Hepatic stellate cell (primary cell): Measurements from ENCODE around the gene IFRD2.
"Not testable (repeated sequence)": the region's sequence is repeated elsewhere in the genome, so short reads cannot be mapped to it uniquely, and the experiment has no call there.

ENCODE experiments used
- DNase-seq: peaks from one replicate; pipeline ENCODE4 v3.0.0; 2011; ENCODE audit warnings: low spot score

The IFRD2 gene

GRCh38 chr3:50251220-50251619, 41.0 kb downstream of the IFRD2 start:
- DNase-seq = peak; percentile 73

- no peak for DNase-seq
Observed at GRCh38 chr3:50250514-50250913, 41.7 kb downstream of the IFRD2 start.

- DNase-seq = no peak
Observed at GRCh38 chr3:50249457-50249856, 42.8 kb downstream of the IFRD2 start.

GRCh38 chr3:50248387-50248786, 43.8 kb downstream of the IFRD2 start:
- no peak for DNase-seq

GRCh38 chr3:50246517-50246954, 45.7 kb downstream of the IFRD2 start:
- peak; percentile 72 for DNase-seq

DNA sequence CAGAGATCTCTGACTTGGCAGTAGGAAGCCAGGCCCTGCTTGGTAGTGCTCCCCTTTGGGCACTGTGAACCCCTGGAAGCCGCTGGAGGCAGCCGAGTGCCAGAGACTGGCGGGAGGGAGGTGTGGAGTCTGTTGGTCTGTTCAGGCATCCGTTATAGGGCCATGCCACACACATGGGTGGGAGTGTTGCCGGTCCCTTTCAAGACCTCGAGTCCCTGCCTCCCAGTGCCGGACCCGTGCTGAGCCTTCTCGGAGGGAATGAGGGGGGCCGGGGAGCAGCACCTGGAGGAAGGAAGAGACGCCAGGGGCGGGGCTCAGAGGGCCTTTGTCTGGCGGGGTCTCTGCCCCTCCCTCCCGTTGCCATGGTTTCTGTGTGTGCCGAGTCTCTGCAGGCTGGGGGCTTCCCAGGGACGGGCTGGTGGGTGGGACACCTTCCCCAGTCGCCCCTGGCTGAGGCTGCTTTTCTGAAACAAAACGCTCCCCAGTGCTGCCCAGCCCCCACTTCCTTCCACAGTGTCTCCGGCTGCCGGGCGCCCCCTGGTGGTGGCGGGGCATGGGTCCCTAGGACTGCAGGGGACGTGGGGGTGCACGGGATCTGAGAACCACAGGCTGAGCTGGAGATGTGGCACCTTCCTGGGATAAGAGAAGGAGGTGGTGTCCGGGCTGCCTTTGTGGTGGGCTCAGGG, 46.3 kb downstream of the IFRD2 start:
- peak; percentile 88 for DNase-seq

DNA sequence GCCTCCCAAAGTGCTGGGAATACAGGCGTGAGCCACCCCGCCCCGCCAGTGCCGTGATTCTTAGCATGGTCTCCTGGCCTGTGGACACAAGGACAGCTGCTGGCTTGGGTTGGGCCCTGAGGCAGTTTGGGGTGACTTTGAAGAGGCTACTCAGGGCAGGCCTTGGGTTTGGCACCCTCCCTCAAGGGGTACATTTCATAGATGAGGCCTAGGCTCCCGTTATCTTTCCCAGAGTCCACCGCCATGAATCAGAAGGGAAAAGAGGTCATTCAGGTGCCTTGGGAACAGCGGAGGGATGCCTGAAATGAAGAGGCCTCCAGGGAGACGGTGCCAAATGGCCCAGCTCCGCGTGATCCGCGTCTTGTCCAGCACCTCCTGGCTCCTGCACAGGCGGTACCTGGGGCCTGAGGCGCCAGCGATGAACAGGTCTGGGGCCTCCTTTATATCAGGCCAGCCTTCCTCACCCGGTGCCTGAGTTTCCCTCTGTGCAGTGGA, 46.9 kb downstream of the IFRD2 start:
- no peak for DNase-seq

GRCh38 chr3:50244813-50245212, 47.4 kb downstream of the IFRD2 start:
- not testable (repeated sequence) for DNase-seq

DNA sequence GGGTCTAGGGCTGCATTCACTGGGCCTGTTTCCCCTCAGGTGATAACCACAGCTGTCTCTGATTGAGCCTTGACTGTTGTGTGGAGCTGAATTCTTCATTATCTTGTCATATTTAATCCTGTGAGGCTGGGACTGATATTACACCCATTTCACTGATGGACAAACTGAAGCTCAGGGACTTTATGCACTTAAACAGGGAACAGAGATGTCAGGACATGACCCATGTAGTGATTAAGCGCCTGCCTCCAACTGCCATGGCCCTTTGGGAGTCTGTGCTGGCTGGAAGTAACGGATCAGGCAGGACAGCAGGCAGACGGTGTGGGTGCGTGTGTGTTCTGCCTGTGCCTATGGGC, 48.7 kb downstream of the IFRD2 start:
- no peak for DNase-seq

DNA sequence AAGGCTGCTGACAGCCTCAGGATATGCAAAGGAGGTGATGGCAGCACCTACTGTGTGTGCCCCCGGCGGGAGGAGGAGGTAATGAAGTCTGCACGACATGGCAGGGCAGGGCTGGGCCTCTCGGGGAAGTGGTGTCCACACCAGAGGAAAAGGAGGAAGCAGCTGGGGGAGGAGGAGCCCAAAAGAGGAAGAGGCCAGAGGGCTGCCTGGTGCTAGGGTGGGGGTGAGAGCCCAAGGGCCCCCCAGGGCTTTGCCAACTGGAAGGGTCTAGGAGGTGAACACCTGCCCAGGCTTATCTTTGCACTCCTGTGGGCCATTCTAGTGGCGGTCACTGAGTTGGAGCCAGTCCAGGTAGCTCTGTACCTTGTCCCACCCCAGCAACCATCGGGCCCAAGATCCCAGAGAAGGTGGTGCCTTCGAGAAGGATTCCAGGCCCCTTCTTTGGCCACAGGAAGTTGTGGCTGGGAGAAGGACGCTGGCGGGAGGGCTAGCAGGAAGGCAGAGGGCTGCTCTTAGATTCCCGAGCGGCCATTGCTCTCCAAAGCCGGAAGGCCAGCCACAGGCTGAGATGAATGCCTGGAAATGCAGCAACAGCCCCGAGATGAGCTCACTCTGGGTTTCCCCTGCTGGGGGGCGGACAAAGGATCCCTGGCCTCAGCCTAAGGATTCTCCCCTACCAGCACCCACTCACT, 49.2 kb downstream of the IFRD2 start:
- peak; percentile 75 for DNase-seq

GRCh38 chr3:50242381-50242770, 49.9 kb downstream of the IFRD2 start:
- no peak for DNase-seq

DNA sequence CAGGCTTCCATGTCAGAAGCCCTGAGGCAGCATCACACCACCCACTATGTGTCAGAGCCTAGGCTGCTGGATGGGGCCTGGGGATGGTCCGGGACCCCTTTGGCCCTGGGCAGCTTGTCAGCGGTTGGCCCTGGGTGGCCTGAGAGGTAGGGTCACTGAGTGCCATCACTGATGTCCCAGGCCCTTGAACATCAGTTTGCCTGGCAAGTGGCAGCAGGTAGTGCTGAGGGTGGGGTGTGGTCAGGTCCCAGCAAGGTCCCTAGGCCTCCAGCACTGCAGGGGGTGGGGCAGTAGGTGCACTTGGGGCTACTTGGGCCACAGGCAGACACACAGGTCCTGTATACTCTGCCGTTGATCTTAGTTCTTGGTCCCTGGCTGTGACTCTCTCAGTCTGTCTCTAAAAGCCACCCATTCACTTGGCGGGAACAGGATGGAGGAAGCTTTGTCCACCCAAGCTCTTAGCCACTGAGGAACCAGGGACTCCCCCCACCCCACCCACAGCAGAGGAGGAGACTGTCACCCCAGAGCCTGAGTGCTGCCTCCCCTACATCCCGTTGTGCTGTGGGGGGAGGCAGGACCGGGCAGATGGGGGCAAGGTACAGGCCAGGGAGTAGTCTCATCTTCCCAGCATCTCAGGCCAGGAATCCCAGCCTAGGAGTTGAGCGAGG, 50.4 kb downstream of the IFRD2 start:
- no peak for DNase-seq

DNA sequence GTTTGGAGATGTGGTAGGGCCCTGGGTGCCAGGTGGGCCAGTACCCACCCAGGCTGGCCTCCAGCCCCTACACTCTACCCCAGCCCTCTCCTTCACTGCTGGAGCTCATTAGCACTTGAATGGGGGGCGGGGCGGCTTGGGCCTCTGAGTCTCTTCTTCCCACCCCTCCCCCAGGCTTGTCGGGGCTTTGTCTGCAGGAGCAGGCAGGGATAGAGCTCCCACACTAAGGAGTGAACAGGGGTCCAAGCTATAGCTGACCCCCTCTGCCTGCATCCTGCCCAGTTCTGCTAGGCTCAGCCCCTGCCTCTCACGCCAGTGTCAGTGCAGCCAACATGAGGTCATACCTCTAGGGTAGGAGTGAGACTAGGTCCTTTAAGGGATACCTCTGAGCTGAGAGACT, 51.1 kb downstream of the IFRD2 start:
- DNase-seq = no peak

- no peak for DNase-seq
Observed at GRCh38 chr3:50239649-50240048, 52.6 kb downstream of the IFRD2 start.

GRCh38 chr3:50238549-50239026, 53.6 kb downstream of the IFRD2 start:
- DNase-seq = no peak

DNA sequence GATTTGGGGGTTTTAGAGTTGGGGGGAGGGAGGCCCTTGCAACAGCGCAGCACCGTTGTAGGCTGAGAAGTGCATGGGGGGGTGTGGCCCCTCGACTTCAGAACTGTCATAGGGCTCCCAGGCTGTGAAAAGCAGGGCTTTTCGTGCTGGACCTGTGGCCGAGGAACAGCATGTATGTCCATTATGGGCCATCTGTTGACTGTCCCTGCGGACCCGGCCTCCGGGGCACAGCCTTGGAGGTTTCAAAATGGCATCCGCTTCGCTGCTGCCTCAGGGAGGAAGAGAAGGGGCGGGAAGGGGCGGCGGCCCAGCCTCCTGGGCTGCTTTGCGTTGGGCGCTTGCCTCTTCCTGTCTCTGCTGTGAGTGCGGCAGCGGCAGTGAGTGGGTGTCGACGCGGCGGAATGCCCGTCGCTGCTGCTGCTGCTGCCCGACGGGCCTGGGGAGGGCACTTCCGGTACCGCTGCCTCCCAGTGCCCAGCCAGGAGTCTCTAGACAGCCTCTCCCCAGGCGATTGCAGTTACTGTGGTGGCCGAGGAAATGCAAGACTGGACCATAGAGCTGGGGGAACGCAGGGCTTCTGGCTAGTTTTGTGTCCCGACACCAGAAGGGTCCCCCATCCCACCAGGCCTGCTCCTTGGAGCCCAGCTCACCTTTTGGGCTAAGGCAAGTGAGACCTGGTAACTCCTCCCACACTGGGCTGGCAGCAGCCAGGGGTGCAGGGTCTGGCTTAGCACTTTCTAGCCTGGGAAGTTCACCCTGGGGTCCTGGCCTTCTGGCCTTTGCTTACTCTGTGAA, 54.3 kb downstream of the IFRD2 start:
- peak; percentile 94 for DNase-seq
